Neural progenitor cell (in vitro differentiated cells): ENCODE results near the gene CFDP1. TPM values are rescaled to one million over a fixed set of nuclear protein-coding genes. Genes with fewer than 3 reads are reported as not detected.

Experiments used
- DNase-seq: peaks from one replicate; pipeline ENCODE4 v3.0.0-alpha.2; 2016; ENCODE audit warnings: low spot score
- H2AFZ ChIP-seq: fragments of 200-600 bp; sonication (generic); replicated peaks from 2 replicates; pipeline ENCODE4 v1.6.1; 2016; ENCODE audit warnings: antibody characterized with exemption
- H3F3A ChIP-seq: fragments of 200-600 bp; sonication (generic); 2 replicates; pipeline ENCODE4 v1.6.1; 2016; ENCODE audit warnings: antibody characterized with exemption, low read depth
- H3K27ac ChIP-seq: fragments of 200-600 bp; sonication (generic); 2 replicates; pipeline ENCODE4 v1.5.1; 2016; ENCODE audit warnings: mild to moderate bottlenecking
- H3K27me3 ChIP-seq: fragments of 200-600 bp; sonication (generic); 2 replicates; pipeline ENCODE4 v1.6.1; 2016; ENCODE audit warnings: mild to moderate bottlenecking, moderate library complexity
- H3K36me3 ChIP-seq: fragments of 200-600 bp; sonication (generic); 2 replicates; pipeline ENCODE4 v1.5.1; 2016
- H3K4me1 ChIP-seq: fragments of 200-600 bp; sonication (generic); 2 replicates; pipeline ENCODE4 v1.6.1; 2016; ENCODE audit warnings: mixed run types
- H3K4me2 ChIP-seq: fragments of 200-600 bp; sonication (generic); 2 replicates; pipeline ENCODE4 v1.6.1; 2016
- H3K4me3 ChIP-seq: fragments of 200-600 bp; sonication (generic); 2 replicates; pipeline ENCODE4 v1.5.1; 2016
- H3K79me2 ChIP-seq: fragments of 200-600 bp; sonication (generic); 2 replicates; pipeline ENCODE4 v1.6.1; 2016; ENCODE audit warnings: low read depth
- H3K9ac ChIP-seq: fragments of 200-600 bp; sonication (generic); 2 replicates; pipeline ENCODE4 v1.6.1; 2016
- H3K9me3 ChIP-seq: fragments of 200-600 bp; sonication (generic); 2 replicates; pipeline ENCODE4 v1.5.1; 2016; ENCODE audit warnings: low read depth
- H4K20me1 ChIP-seq: fragments of 200-600 bp; sonication (generic); 2 replicates; pipeline ENCODE4 v1.6.1; 2016; ENCODE audit warnings: low read depth
- H3K27ac Mint-ChIP-seq: 3 replicates; pipeline ENCODE4 v1.8.0; 2021; ENCODE audit warnings: mixed read lengths
- H3K27me3 Mint-ChIP-seq: 2 replicates; pipeline ENCODE4 v1.8.0; 2022; ENCODE audit warnings: low read depth, mild to moderate bottlenecking, inconsistent platforms, moderate library complexity, mixed read lengths; ENCODE audit not compliant: insufficient read depth
- H3K36me3 Mint-ChIP-seq: 3 replicates; pipeline ENCODE4 v1.8.0; 2021; ENCODE audit warnings: mixed read lengths
- H3K4me1 Mint-ChIP-seq: 3 replicates; pipeline ENCODE4 v1.8.0; 2021; ENCODE audit warnings: mixed read lengths
- H3K4me3 Mint-ChIP-seq: 3 replicates; pipeline ENCODE4 v1.8.0; 2021; ENCODE audit warnings: mild to moderate bottlenecking, moderate library complexity, mixed read lengths
- H3K9me3 Mint-ChIP-seq: 3 replicates; pipeline ENCODE4 v1.8.0; 2020; ENCODE audit warnings: mixed read lengths
- EZH2 ChIP-seq: fragments of 200-600 bp; sonication (generic); IDR thresholded peaks from 2 replicates; pipeline ENCODE4 v1.6.1; 2017; ENCODE audit warnings: antibody characterized with exemption, mild to moderate bottlenecking, moderate library complexity
- EZH2phosphoT487 ChIP-seq: fragments of 200-600 bp; sonication (generic); IDR thresholded peaks from 2 replicates; pipeline ENCODE4 v1.6.1; 2017; ENCODE audit warnings: antibody characterized with exemption
- total RNA-seq: library from RNA; depleted of rRNA; stranded (reverse); fragments of >200 nt; gene quantifications from 2 replicates; pipeline ENCODE4 v1.2.3, GENCODE V29; 2015; ENCODE audit warnings: low replicate concordance
- TF ChIP-seq, protein P1 (sequence below): fragments of 200-600 bp; sonication (generic); IDR thresholded peaks from 2 replicates; pipeline ENCODE4 v1.5.1; 2017; ENCODE audit warnings: antibody characterized with exemption, mild to moderate bottlenecking

Gene CFDP1
- total RNA-seq, 1 donor from 2014 or later: 159 TPM

DNA sequence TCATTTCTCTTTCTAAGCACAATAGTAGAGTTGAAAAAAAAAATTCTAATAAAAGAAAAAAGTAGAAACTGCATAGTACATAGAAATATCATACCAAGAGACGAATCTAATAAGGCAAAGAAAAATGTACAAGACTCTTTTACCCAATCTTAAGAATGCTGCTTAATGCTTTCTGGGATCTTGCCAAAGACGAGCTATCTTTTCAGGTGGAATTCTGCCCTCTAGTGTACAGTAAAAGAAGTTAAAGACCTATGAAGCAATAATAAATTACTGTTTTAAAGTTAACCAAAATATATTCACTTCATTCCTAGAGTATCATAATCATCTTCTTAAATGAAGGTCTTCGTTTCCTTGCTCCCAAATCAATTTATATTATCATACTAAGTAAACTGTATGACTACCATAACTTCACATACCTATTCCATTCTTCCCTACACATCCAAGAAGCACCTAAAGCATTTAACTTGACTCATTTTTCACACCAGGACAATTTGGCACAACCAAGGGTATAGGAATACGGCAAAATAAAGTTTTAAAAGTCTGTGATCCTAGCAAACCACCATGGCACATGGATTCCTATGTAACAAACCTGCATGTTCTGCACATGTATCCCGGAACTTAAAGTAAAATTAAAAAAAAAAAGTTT, 47.7 kb downstream of the CFDP1 start:
- peaks cover 17% of the 10 kb centered on the region for H3F3A ChIP-seq
- no peak overlapping the region for H3K27ac Mint-ChIP-seq
- H3K36me3 ChIP-seq: no peaks in the 10 kb centered on the region
- TF ChIP-seq EZH2phosphoT487: no peak
- TF ChIP-seq, protein P1, sequence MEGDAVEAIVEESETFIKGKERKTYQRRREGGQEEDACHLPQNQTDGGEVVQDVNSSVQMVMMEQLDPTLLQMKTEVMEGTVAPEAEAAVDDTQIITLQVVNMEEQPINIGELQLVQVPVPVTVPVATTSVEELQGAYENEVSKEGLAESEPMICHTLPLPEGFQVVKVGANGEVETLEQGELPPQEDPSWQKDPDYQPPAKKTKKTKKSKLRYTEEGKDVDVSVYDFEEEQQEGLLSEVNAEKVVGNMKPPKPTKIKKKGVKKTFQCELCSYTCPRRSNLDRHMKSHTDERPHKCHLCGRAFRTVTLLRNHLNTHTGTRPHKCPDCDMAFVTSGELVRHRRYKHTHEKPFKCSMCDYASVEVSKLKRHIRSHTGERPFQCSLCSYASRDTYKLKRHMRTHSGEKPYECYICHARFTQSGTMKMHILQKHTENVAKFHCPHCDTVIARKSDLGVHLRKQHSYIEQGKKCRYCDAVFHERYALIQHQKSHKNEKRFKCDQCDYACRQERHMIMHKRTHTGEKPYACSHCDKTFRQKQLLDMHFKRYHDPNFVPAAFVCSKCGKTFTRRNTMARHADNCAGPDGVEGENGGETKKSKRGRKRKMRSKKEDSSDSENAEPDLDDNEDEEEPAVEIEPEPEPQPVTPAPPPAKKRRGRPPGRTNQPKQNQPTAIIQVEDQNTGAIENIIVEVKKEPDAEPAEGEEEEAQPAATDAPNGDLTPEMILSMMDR: peak; percentile 87
- no peak overlapping the region for H3K4me3 ChIP-seq
- H2AFZ ChIP-seq: no peak overlapping the region
- no peak overlapping the region for H3K27ac ChIP-seq
- no peaks in the 10 kb centered on the region for H3K27me3 ChIP-seq
- H3K4me3 Mint-ChIP-seq: no peak overlapping the region
- no peaks in the 10 kb centered on the region for H3K9me3 ChIP-seq
- H3K4me1 Mint-ChIP-seq: peaks cover 16% of the 10 kb centered on the region
- peaks cover 5% of the 10 kb centered on the region for H3K36me3 Mint-ChIP-seq
- no peak overlapping the region for H3K9ac ChIP-seq
- no peaks in the 10 kb centered on the region for H3K27me3 Mint-ChIP-seq
- H3K9me3 Mint-ChIP-seq: no peaks in the 10 kb centered on the region
- H3K4me1 ChIP-seq: no peaks in the 10 kb centered on the region
- peak; percentile 66 for DNase-seq
- H4K20me1 ChIP-seq: peaks cover 5% of the 10 kb centered on the region
- no peak overlapping the region for H3K4me2 ChIP-seq
- H3K79me2 ChIP-seq: no peaks in the 10 kb centered on the region

DNA sequence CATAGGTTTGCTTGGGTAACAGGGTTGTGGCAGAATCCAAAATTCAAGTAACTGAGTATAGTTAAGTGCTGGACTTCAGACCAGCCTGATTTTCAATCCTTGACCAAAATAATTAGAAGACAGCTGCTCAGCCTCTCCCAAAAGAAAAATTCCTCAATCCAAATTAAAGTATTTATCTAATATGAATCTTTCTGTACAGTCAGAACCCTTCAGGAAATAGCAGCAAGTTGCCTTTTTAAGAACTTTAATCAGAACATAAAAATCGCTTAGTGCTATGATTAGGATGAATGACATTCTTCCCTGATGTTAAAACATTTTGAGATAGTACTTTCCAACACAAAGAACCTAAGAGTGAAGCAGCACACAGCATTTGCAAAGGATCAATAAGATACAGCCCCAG, 50.2 kb downstream of the CFDP1 start:
- Histone ChIP-seq H3K4me3 (no peak overlapping the region), H3K27me3 (no peaks in the 10 kb centered on the region), H2AFZ (no peak overlapping the region), H3K9me3 (no peaks in the 10 kb centered on the region), H3K79me2 (no peaks in the 10 kb centered on the region), H3K4me1 (peaks cover 4% of the 10 kb centered on the region), H3K36me3 (no peaks in the 10 kb centered on the region), H3K4me2 (no peak overlapping the region), H3K9ac (no peak overlapping the region), H3K27ac (no peak overlapping the region), H3F3A (peaks cover 20% of the 10 kb centered on the region), H4K20me1 (peaks cover 7% of the 10 kb centered on the region)
- no peak overlapping the region for H3K27ac Mint-ChIP-seq
- peaks cover 37% of the 10 kb centered on the region for H3K4me1 Mint-ChIP-seq
- no peak overlapping the region for H3K4me3 Mint-ChIP-seq
- no peaks in the 10 kb centered on the region for H3K9me3 Mint-ChIP-seq
- H3K27me3 Mint-ChIP-seq: no peaks in the 10 kb centered on the region
- H3K36me3 Mint-ChIP-seq: peaks cover 10% of the 10 kb centered on the region
- no peak for DNase-seq
- TF ChIP-seq EZH2 (no peak), EZH2phosphoT487 (no peak)
- TF ChIP-seq, protein P1: no peak

DNA sequence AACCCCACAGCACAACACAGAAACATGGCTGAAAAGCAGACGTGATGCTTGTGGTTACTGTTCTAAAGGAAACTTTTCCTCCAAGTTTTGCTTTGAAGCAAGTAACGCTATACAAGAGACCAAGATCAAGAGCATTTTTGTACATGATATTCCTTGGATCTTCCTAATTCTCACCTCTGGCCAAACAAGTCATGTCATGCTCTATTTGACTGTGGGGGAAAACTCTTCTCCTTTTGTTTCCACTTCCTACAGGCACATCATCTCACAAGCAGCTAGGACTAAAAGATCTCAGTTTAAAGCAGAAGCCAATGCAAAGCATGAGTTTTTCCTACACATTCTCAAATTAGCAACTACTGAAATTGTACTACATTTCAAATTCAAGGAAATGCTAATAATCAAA, 50.7 kb downstream of the CFDP1 start:
- H3K9me3 Mint-ChIP-seq: no peaks in the 10 kb centered on the region
- Histone ChIP-seq H2AFZ (no peak overlapping the region), H3K9ac (no peak overlapping the region), H3K4me2 (no peak overlapping the region), H3K79me2 (no peaks in the 10 kb centered on the region), H3F3A (peaks cover 19% of the 10 kb centered on the region), H3K4me1 (peaks cover 9% of the 10 kb centered on the region), H3K27me3 (no peaks in the 10 kb centered on the region), H3K9me3 (no peaks in the 10 kb centered on the region), H3K27ac (no peak overlapping the region), H4K20me1 (peaks cover 13% of the 10 kb centered on the region), H3K4me3 (no peak overlapping the region), H3K36me3 (no peaks in the 10 kb centered on the region)
- H3K4me3 Mint-ChIP-seq: no peak overlapping the region
- TF ChIP-seq EZH2phosphoT487 (no peak), EZH2 (no peak)
- DNase-seq: no peak
- peaks cover 43% of the 10 kb centered on the region for H3K4me1 Mint-ChIP-seq
- H3K27me3 Mint-ChIP-seq: no peaks in the 10 kb centered on the region
- H3K36me3 Mint-ChIP-seq: peaks cover 10% of the 10 kb centered on the region
- no peak overlapping the region for H3K27ac Mint-ChIP-seq

DNA sequence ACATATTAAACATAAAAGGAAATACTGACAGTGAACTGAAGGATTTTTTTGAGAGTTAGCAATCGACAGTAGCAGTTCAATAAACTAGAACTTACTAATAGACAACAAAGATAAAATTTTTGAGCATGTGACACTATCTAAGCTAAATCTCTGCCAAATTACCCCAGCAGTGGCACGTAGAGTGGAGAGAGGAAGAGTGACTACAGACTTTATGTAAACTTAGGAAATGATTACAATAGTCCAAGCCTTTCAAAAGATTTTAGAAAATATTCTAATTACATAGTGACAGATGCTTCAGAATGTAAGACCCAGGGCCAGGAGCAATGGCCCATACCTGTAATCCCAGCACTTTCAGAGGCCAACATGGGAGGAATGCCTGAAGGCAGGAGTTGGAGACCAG, 52.4 kb downstream of the CFDP1 start:
- Mint-ChIP-seq H3K27me3 (no peaks in the 10 kb centered on the region), H3K36me3 (peaks cover 10% of the 10 kb centered on the region), H3K9me3 (no peaks in the 10 kb centered on the region), H3K27ac (no peak overlapping the region), H3K4me3 (no peak overlapping the region), H3K4me1 (peaks cover 60% of the 10 kb centered on the region)
- peaks cover 12% of the 10 kb centered on the region for H3K4me1 ChIP-seq
- no peak for DNase-seq
- H4K20me1 ChIP-seq: peaks cover 19% of the 10 kb centered on the region
- H2AFZ ChIP-seq: no peak overlapping the region
- H3K36me3 ChIP-seq: no peaks in the 10 kb centered on the region
- H3F3A ChIP-seq: peaks cover 6% of the 10 kb centered on the region
- no peak overlapping the region for H3K4me2 ChIP-seq
- no peak overlapping the region for H3K4me3 ChIP-seq
- TF ChIP-seq EZH2phosphoT487 (no peak), EZH2 (no peak)
- TF ChIP-seq, protein P1: no peak
- H3K79me2 ChIP-seq: no peaks in the 10 kb centered on the region
- H3K9me3 ChIP-seq: no peaks in the 10 kb centered on the region
- H3K27ac ChIP-seq: no peak overlapping the region
- H3K9ac ChIP-seq: no peak overlapping the region
- H3K27me3 ChIP-seq: no peaks in the 10 kb centered on the region
